CD4-positive, alpha-beta memory T cell (primary cell): Measurements from ENCODE around the gene MND1. TPM values are rescaled to one million over a fixed set of nuclear protein-coding genes. Genes with fewer than 3 reads are reported as not detected.

Experiments
- CTCF ChIA-PET: fragments of 350-600 bp; sonication (Branson Sonifier 250); formaldehyde crosslinking; loops from one replicate; lab custom pipeline; 2021; ENCODE audit warnings: inconsistent platforms; ENCODE audit not compliant: partially characterized antibody; lab: Charles Lee
- POLR2A ChIA-PET: fragments of 350-600 bp; sonication (Branson Sonifier 250); formaldehyde crosslinking; loops from one replicate; lab custom pipeline; 2021; ENCODE audit not compliant: partially characterized antibody; lab: Charles Lee
- DNase-seq, 5 donors: peaks; one replicate each; pipeline versions ENCODE4 v3.0.0 to v3.0.0-alpha.2; 2020 to 2022; ENCODE audit warnings: mixed read lengths in 1 of 5
- H3K27ac ChIP-seq: one replicate; pipeline ENCODE4 v1.7.0; 2013; ENCODE audit warnings: low read depth, low read length
- H3K27me3 ChIP-seq: 2 replicates; pipeline ENCODE4 v1.7.0; 2013; ENCODE audit warnings: mild to moderate bottlenecking, low read length, moderate library complexity; ENCODE audit not compliant: insufficient read depth
- H3K36me3 ChIP-seq: 2 replicates; pipeline ENCODE4 v1.7.0; 2013; ENCODE audit warnings: mild to moderate bottlenecking, low read length, moderate library complexity; ENCODE audit not compliant: insufficient read depth
- H3K4me1 ChIP-seq: 2 replicates; pipeline ENCODE4 v1.7.0; 2013; ENCODE audit warnings: mild to moderate bottlenecking, low read length, moderate library complexity; ENCODE audit not compliant: insufficient read depth
- H3K4me3 ChIP-seq, 2 donors: one replicate each; pipeline ENCODE4 v1.7.0; 2013; ENCODE audit warnings: low read length in 2 of 2, mild to moderate bottlenecking in 1 of 2
- H3K9me3 ChIP-seq, 2 donors: one replicate each; pipeline ENCODE4 v1.7.0; 2013; ENCODE audit warnings: low read length in 2 of 2, control low read depth in 1 of 2; ENCODE audit not compliant: control insufficient read depth in 1 of 2
- H3K27ac Mint-ChIP-seq, 7 donors: one replicate each; pipeline ENCODE4 v1.8.0; 2020 to 2021; ENCODE audit warnings: mixed read lengths in 7 of 7, mild to moderate bottlenecking in 6 of 7, inconsistent platforms in 3 of 7, moderate library complexity in 3 of 7
- H3K27me3 Mint-ChIP-seq, 2 donors: one replicate each; pipeline ENCODE4 v1.8.0; 2020 to 2021; ENCODE audit warnings: mixed read lengths in 2 of 2
- H3K36me3 Mint-ChIP-seq, 2 donors: one replicate each; pipeline ENCODE4 v1.8.0; 2020 to 2021; ENCODE audit warnings: mixed read lengths in 2 of 2, inconsistent platforms in 1 of 2, mild to moderate bottlenecking in 1 of 2
- H3K4me1 Mint-ChIP-seq, 4 donors: one replicate each; pipeline ENCODE4 v1.8.0; 2020 to 2021; ENCODE audit warnings: mixed read lengths in 4 of 4, mild to moderate bottlenecking in 1 of 4
- H3K4me3 Mint-ChIP-seq, 8 donors: one replicate each; pipeline ENCODE4 v1.8.0; 2020 to 2021; ENCODE audit warnings: mixed read lengths in 8 of 8, mild to moderate bottlenecking in 7 of 8, moderate library complexity in 6 of 8, inconsistent platforms in 3 of 8
- H3K9me3 Mint-ChIP-seq, 8 donors: one replicate each; pipeline ENCODE4 v1.8.0; 2020 to 2021; ENCODE audit warnings: mixed read lengths in 8 of 8, mild to moderate bottlenecking in 5 of 8, inconsistent platforms in 3 of 8, moderate library complexity in 1 of 8
- intact Hi-C: fragments of 100-400 bp; cut with micrococcal nuclease; formaldehyde crosslinking; loops from one replicate; pipeline ENCODE4 v1.15.1; 2023
- polyA plus RNA-seq, 2 donors: library from polyadenylated mRNA; unstranded; fragments of 300-500 nt; fragmentation: Illumina TruSeq; gene quantifications; one replicate each; pipeline ENCODE4 v1.2.3, GENCODE V29; 2021
- total RNA-seq, 2 experiments: library from RNA; stranded (reverse); gene quantifications; one replicate each; pipeline ENCODE4 v1.2.3, GENCODE V29; 2021

MND1 gene
- total and polyA plus RNA-seq, 4 experiments from 2014 or later: 0.34 TPM; not detected in 3

- ChIA-PET POLR2A (no interaction called here), CTCF (interaction anchor here (1.1 to 3.7 kb wide), 7 partner anchors 14 to 235 kb away, joined by 3 to 32 read pairs (median 5); no protein-coding TSS in a partner anchor)
- Mint-ChIP-seq H3K4me3 (no peak overlapping the region), H3K27ac (no peak overlapping the region), H3K27me3 (peaks cover 0 to 1% of the 10 kb centered on the region in 2 donors), H3K36me3 (peaks cover 6 to 14% of the 10 kb centered on the region in 2 donors), H3K9me3 (no peaks in the 10 kb centered on the region), H3K4me1 (peaks cover 0 to 2% (median 0%) of the 10 kb centered on the region in 4 donors)
- Histone ChIP-seq H3K36me3 (no peaks in the 10 kb centered on the region), H3K27me3 (no peaks in the 10 kb centered on the region), H3K9me3 (no peaks in the 10 kb centered on the region), H3K27ac (no peak overlapping the region), H3K4me3 (no peak overlapping the region), H3K4me1 (no peaks in the 10 kb centered on the region)
- peak in 4 of 5 donors; percentile 36 to 49 (median 40) for DNase-seq
- intact Hi-C loops: loop anchor here (1.0 to 10.0 kb wide), 3 partner anchors 176 to 474 kb away; no protein-coding TSS in a partner anchor
These were observed 25.7 kb upstream of the MND1 start for GRCh38 chr4:153318696-153319320.

DNA sequence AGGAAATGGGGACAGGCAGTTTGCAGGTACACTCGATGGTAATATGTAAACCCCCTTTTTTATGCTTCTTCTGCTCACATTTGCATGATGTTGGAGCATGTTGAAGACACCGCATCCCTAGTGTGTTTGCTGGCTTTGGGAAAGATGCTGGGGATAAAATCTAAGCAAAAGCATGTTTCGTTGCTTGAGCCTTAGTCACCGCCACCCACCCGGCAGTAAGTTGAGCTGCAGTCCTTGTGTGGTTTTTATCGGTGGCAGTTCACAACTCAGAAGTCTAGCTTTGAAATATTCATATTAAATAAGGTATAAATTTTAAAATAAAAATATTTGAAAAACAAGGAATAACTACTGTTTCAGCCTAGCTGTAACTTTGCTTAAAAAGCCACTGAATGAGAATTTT is 21.7 kb upstream of the MND1 start:
- ChIA-PET CTCF (interaction anchor here (0.7 to 1.7 kb wide), 5 partner anchors 20 to 239 kb away, joined by 3 to 7 read pairs (median 3); no protein-coding TSS in a partner anchor), POLR2A (no interaction called here)
- H3K27me3 Mint-ChIP-seq: peaks cover 0 to 1% of the 10 kb centered on the region in 2 donors
- no peak overlapping the region for H3K4me3 ChIP-seq
- no peaks in the 10 kb centered on the region for H3K27me3 ChIP-seq
- no peaks in the 10 kb centered on the region for H3K4me1 ChIP-seq
- intact Hi-C loops: no loop called here
- peaks cover 6 to 14% of the 10 kb centered on the region in 2 donors for H3K36me3 Mint-ChIP-seq
- H3K9me3 ChIP-seq: no peaks in the 10 kb centered on the region
- no peak overlapping the region for H3K27ac ChIP-seq
- H3K27ac Mint-ChIP-seq: no peak overlapping the region
- H3K4me3 Mint-ChIP-seq: no peak overlapping the region
- no peak for DNase-seq
- H3K36me3 ChIP-seq: no peaks in the 10 kb centered on the region
- H3K9me3 Mint-ChIP-seq: no peaks in the 10 kb centered on the region
- H3K4me1 Mint-ChIP-seq: peaks cover 0 to 2% (median 0%) of the 10 kb centered on the region in 4 donors

GRCh38 chr4:153324046-153324445 is 20.4 kb upstream of the MND1 start:
- Mint-ChIP-seq H3K4me1 (no peaks in the 10 kb centered on the region), H3K27me3 (no peaks in the 10 kb centered on the region), H3K9me3 (no peaks in the 10 kb centered on the region), H3K4me3 (no peak overlapping the region), H3K36me3 (peaks cover under 1 to 8% of the 10 kb centered on the region in 2 donors), H3K27ac (no peak overlapping the region)
- intact Hi-C loops: no loop called here
- Histone ChIP-seq H3K27me3 (no peaks in the 10 kb centered on the region), H3K36me3 (no peaks in the 10 kb centered on the region), H3K27ac (no peak overlapping the region), H3K9me3 (no peaks in the 10 kb centered on the region), H3K4me1 (no peaks in the 10 kb centered on the region), H3K4me3 (no peak overlapping the region)
- DNase-seq: no peak
- ChIA-PET POLR2A (no interaction called here), CTCF (interaction anchor here (0.9 to 1.7 kb wide), 2 partner anchors 168 to 178 kb away, joined by 3 to 4 read pairs; no protein-coding TSS in a partner anchor)

GRCh38 chr4:153325558-153325957 is 18.9 kb upstream of the MND1 start:
- Histone ChIP-seq H3K4me1 (no peaks in the 10 kb centered on the region), H3K27me3 (no peaks in the 10 kb centered on the region), H3K27ac (no peak overlapping the region), H3K4me3 (no peak overlapping the region), H3K9me3 (no peaks in the 10 kb centered on the region), H3K36me3 (no peaks in the 10 kb centered on the region)
- Mint-ChIP-seq H3K4me3 (no peak overlapping the region), H3K27me3 (no peaks in the 10 kb centered on the region), H3K36me3 (peaks cover under 1 to 11% of the 10 kb centered on the region in 2 donors), H3K9me3 (no peaks in the 10 kb centered on the region), H3K27ac (no peak overlapping the region), H3K4me1 (no peaks in the 10 kb centered on the region)
- ChIA-PET CTCF (interaction anchor here (1.0 kb wide), 1 partner anchor 183 kb away, joined by 3 read pairs; no protein-coding TSS in a partner anchor), POLR2A (interaction anchor here (0.6 kb wide), 1 partner anchor 479 kb away, joined by 3 read pairs; no protein-coding TSS in a partner anchor)
- no peak for DNase-seq
- intact Hi-C loops: no loop called here

DNA sequence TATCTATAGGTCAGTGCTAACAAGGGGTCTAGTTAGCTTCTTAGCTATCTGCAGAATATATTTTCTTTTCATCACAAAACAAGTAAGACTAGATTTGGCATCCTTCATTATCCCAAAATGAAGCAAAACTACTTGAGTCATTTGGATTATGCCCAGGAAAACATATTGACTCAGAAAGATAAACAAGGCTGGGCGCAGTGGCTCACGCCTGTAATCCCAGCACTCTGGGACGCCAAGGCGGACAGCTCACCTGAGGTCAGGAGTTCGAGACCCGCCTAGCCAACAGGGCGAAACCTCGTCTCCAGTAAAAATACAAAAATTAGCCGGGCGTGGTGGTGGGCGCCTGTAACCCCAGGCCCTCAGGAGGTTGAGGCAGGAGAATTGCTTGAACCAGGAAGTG is 18.0 kb upstream of the MND1 start:
- ChIA-PET POLR2A (no interaction called here), CTCF (interaction anchor here (1.0 kb wide), 1 partner anchor 183 kb away, joined by 3 read pairs; no protein-coding TSS in a partner anchor)
- Mint-ChIP-seq H3K27ac (no peak overlapping the region), H3K27me3 (no peaks in the 10 kb centered on the region), H3K4me3 (no peak overlapping the region), H3K4me1 (no peaks in the 10 kb centered on the region), H3K9me3 (no peaks in the 10 kb centered on the region), H3K36me3 (peaks cover 3 to 7% of the 10 kb centered on the region in 2 donors)
- no peak for DNase-seq
- H3K36me3 ChIP-seq: no peaks in the 10 kb centered on the region
- H3K4me3 ChIP-seq: no peak overlapping the region
- no peaks in the 10 kb centered on the region for H3K4me1 ChIP-seq
- intact Hi-C loops: no loop called here
- H3K9me3 ChIP-seq: no peaks in the 10 kb centered on the region
- H3K27me3 ChIP-seq: no peaks in the 10 kb centered on the region
- H3K27ac ChIP-seq: no peak overlapping the region

GRCh38 chr4:153327247-153327646 is 17.2 kb upstream of the MND1 start:
- Mint-ChIP-seq H3K27ac (no peak overlapping the region), H3K9me3 (no peaks in the 10 kb centered on the region), H3K4me3 (no peak overlapping the region), H3K36me3 (peaks cover 3 to 7% of the 10 kb centered on the region in 2 donors), H3K4me1 (no peaks in the 10 kb centered on the region), H3K27me3 (no peaks in the 10 kb centered on the region)
- ChIA-PET POLR2A (no interaction called here), CTCF (interaction anchor here (0.7 kb wide), 1 partner anchor 270 kb away, joined by 3 read pairs; no protein-coding TSS in a partner anchor)
- no peaks in the 10 kb centered on the region for H3K4me1 ChIP-seq
- intact Hi-C loops: no loop called here
- no peaks in the 10 kb centered on the region for H3K9me3 ChIP-seq
- H3K27me3 ChIP-seq: no peaks in the 10 kb centered on the region
- no peak for DNase-seq
- H3K4me3 ChIP-seq: no peak overlapping the region
- H3K36me3 ChIP-seq: no peaks in the 10 kb centered on the region
- H3K27ac ChIP-seq: no peak overlapping the region

- no peak for DNase-seq
- peaks cover 0 to 1% (median 0%) of the 10 kb centered on the region in 8 donors for H3K9me3 Mint-ChIP-seq
- Histone ChIP-seq H3K27me3 (no peaks in the 10 kb centered on the region), H3K9me3 (no peaks in the 10 kb centered on the region), H3K4me1 (no peaks in the 10 kb centered on the region), H3K4me3 (no peak overlapping the region), H3K27ac (no peak overlapping the region), H3K36me3 (no peaks in the 10 kb centered on the region)
- H3K4me3 Mint-ChIP-seq: no peak overlapping the region
- H3K4me1 Mint-ChIP-seq: peaks cover 0 to 3% (median 1%) of the 10 kb centered on the region in 4 donors
- intact Hi-C loops: no loop called here
- CTCF ChIA-PET: no interaction called here
- no peaks in the 10 kb centered on the region for H3K27me3 Mint-ChIP-seq
- POLR2A ChIA-PET: no interaction called here
- H3K27ac Mint-ChIP-seq: peak overlapping the region in 1 of 7 donors; percentile 58
- H3K36me3 Mint-ChIP-seq: peaks cover 3% of the 10 kb centered on the region in 2 donors
These were observed 11.6 kb upstream of the MND1 start for GRCh38 chr4:153332936-153333335.
